ENCODE measurements around the gene SRSF2.
A peak's percentile ranks its signal among the peaks of the same experiment; 100 is the strongest.
"Not testable (repeated sequence)": the region's sequence is repeated elsewhere in the genome, so short reads cannot be mapped to it uniquely, and the experiment has no call there.

The SRSF2 gene

GRCh38 chr17:76721463-76721862 lies 15.7 kb downstream of the SRSF2 start:
- no peak for DNase-seq (ENCODE audit: low read depth in 1 of 2, low spot score in 1 of 2)

GRCh38 chr17:76720941-76721340 lies 16.2 kb downstream of the SRSF2 start:
- DNase-seq (ENCODE audit: low read depth in 1 of 2, low spot score in 1 of 2) = no peak

GRCh38 chr17:76720211-76720610 lies 16.9 kb downstream of the SRSF2 start:
- no peak for DNase-seq (ENCODE audit: low read depth in 1 of 2, low spot score in 1 of 2)

GRCh38 chr17:76718516-76718915 lies 18.6 kb downstream of the SRSF2 start:
- DNase-seq (ENCODE audit: low read depth in 1 of 2, low spot score in 1 of 2) = no peak

- DNase-seq (ENCODE audit: low read depth in 1 of 2, low spot score in 1 of 2) = no peak
These were observed 20.3 kb downstream of the SRSF2 start for GRCh38 chr17:76716839-76717215.

GRCh38 chr17:76716146-76716838 lies 20.8 kb downstream of the SRSF2 start:
- DNase-seq (ENCODE audit: low read depth in 1 of 2, low spot score in 1 of 2) = peak in 1 of 2 donors; percentile 42

- no peak for DNase-seq (ENCODE audit: low read depth in 1 of 2, low spot score in 1 of 2)
These were observed 21.7 kb downstream of the SRSF2 start for GRCh38 chr17:76715496-76715830.

- DNase-seq (ENCODE audit: low read depth in 1 of 2, low spot score in 1 of 2) = peak; percentile 59 to 73
These were observed 22.2 kb downstream of the SRSF2 start for GRCh38 chr17:76714822-76715495.

GRCh38 chr17:76714336-76714735 lies 22.8 kb downstream of the SRSF2 start:
- no peak for DNase-seq (ENCODE audit: low read depth in 1 of 2, low spot score in 1 of 2)

GRCh38 chr17:76713765-76714164 lies 23.4 kb downstream of the SRSF2 start:
- DNase-seq (ENCODE audit: low read depth in 1 of 2, low spot score in 1 of 2) = no peak

GRCh38 chr17:76712321-76712720 lies 24.8 kb downstream of the SRSF2 start:
- not testable (repeated sequence) for DNase-seq (ENCODE audit: low read depth in 1 of 2, low spot score in 1 of 2)

- peak in 1 of 2 donors; percentile 51 for DNase-seq (ENCODE audit: low read depth in 1 of 2, low spot score in 1 of 2)
These were observed 26.1 kb downstream of the SRSF2 start, which contains the start of gene MXRA7 for GRCh38 chr17:76710863-76711611. Gene MXRA7, minus strand, starts transcription at chr17:76710965. Its CDS starts 19 bp downstream, at chr17:76710946.

- DNase-seq (ENCODE audit: low read depth in 1 of 2, low spot score in 1 of 2) = not testable (repeated sequence)
These were observed 26.9 kb downstream of the SRSF2 start for GRCh38 chr17:76709951-76710862.

GRCh38 chr17:76709077-76709950 lies 27.8 kb downstream of the SRSF2 start:
- no peak for DNase-seq (ENCODE audit: low read depth in 1 of 2, low spot score in 1 of 2)

- no peak for DNase-seq (ENCODE audit: low read depth in 1 of 2, low spot score in 1 of 2)
These were observed 28.9 kb downstream of the SRSF2 start for GRCh38 chr17:76707985-76708807.

GRCh38 chr17:76706817-76707216 lies 30.3 kb downstream of the SRSF2 start:
- no peak for DNase-seq (ENCODE audit: low read depth in 1 of 2, low spot score in 1 of 2)

GRCh38 chr17:76704805-76705204 lies 32.3 kb downstream of the SRSF2 start:
- DNase-seq (ENCODE audit: low read depth in 1 of 2, low spot score in 1 of 2) = no peak

GRCh38 chr17:76702941-76703637 lies 34.0 kb downstream of the SRSF2 start:
- DNase-seq (ENCODE audit: low read depth in 1 of 2, low spot score in 1 of 2) = no peak

- DNase-seq (ENCODE audit: low read depth in 1 of 2, low spot score in 1 of 2) = no peak
These were observed 35.1 kb downstream of the SRSF2 start for GRCh38 chr17:76702076-76702475.
